HG03097 (cell line): ENCODE measurements around the gene ZNF618.

Source experiments
- ATAC-seq: cut with Tn5 transposase; IDR thresholded peaks from one replicate; pipeline ENCODE4 v1.9.1; 2021; ENCODE audit not compliant: unreplicated experiment, low FRiP score

The ZNF618 gene

GRCh38 chr9:113882636-113883164, 6.6 kb downstream of the ZNF618 start:
- ATAC-seq = no peak

- no peak for ATAC-seq
Observed at GRCh38 chr9:113885183-113886025, 9.3 kb downstream of the ZNF618 start.

GRCh38 chr9:113886026-113886369, 9.9 kb downstream of the ZNF618 start:
- ATAC-seq = no peak

DNA sequence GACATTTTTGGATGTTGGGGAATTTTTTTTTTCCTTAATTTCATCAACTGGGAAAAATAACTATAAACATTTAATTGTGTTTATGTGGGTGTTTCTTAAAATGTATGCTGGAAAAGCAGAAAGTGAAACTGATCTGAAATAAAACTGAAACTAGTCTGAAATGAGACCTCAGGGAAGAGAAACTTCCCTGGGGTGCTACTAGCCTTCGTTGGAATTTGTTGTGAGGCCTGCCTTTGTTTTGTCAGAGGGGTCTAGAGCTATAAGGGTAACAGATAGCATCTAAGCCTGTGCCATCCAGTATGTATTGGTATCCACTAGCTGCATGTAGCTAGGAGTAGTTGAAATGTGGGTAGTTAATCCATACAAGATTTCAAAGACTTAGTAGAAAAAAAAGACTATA, 10.4 kb downstream of the ZNF618 start:
- no peak for ATAC-seq

DNA sequence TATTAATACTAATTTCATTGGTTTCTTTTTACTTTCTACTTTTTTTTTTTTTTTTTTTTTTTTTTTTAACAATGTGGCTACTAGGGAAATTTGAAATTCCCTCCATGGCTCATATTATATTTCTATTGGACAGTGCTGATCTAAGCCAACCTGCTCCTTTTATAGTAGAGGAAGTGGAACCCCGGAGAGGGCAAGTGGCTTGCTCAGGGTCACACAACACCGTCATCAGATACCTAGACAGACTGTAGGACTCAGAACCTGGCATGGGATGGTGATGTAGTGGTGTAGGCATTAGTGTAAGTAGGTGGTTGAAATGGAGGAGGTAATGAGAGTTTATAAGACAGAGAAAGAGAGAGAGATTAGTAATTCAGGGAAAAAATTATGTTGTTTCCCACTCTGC, 10.8 kb downstream of the ZNF618 start:
- no peak for ATAC-seq

GRCh38 chr9:113887436-113887835, 11.3 kb downstream of the ZNF618 start:
- ATAC-seq = no peak

DNA sequence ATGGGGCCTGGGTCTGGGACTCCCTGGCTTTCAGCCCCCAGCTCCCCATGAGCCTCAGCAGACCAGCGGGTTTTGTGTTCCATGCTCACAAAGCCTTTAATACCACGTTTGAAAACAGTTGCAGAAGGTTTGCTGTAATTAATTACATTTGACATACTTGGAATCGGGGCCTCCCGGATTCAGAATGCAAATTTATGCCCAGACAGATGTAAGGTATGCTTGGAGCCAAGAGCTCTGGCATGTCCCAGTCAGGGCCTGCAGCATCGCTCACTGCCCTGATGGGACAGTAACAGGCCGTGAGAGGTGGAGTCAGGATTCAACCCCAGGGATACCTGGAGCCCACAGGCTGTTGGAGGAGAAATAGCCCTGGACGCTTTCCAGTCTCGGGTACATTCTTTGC, 12.2 kb downstream of the ZNF618 start:
- ATAC-seq = no peak

GRCh38 chr9:113888976-113889375, 12.9 kb downstream of the ZNF618 start:
- ATAC-seq = no peak

- ATAC-seq = no peak
Observed at GRCh38 chr9:113890704-113891103, 14.6 kb downstream of the ZNF618 start.

- no peak for ATAC-seq
Observed at GRCh38 chr9:113892861-113893491, 16.9 kb downstream of the ZNF618 start.

GRCh38 chr9:113894166-113894565, 18.1 kb downstream of the ZNF618 start:
- no peak for ATAC-seq

DNA sequence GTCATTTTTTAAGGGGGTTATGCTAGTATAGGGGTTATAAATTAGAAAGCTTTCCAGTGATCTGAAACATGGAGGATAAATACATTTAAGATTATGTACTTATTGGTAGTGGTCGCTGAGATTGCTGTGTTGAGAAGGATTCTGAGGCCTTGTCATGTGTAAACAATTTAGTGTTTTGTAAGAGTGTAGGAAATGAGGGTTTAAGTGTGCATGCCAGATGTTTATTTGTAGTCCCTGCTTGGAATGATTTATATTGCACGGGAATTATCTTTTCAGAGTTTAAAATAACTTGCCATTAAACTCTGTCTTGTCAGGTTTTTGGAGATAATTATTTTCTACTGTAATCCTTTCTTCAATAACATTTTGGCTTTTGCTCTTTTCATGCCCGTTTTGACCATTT, 19.4 kb downstream of the ZNF618 start:
- ATAC-seq = no peak

- no peak for ATAC-seq
Observed at GRCh38 chr9:113896713-113897112, 20.6 kb downstream of the ZNF618 start.

DNA sequence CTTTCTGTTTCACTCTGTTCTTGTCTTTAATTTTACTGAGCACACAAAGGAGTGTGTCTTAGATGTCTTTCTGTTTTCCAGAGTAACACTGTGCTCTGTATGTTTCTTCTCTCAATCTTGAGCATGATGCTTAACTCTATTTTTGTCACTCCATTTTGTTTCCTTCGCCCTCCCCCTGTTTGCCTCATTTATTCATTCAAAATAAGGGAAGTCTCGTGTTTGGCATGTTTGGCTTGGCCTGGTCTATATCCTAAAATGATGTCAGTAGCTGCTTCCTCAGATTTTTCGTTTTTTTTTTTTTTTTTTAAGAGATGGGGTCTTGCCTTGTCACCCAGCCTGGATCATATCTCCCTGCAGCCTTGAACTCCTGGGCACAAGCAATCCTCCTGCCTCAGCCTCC, 22.0 kb downstream of the ZNF618 start:
- no peak for ATAC-seq

- ATAC-seq = no peak
Observed at GRCh38 chr9:113898596-113898995, 22.5 kb downstream of the ZNF618 start.

DNA sequence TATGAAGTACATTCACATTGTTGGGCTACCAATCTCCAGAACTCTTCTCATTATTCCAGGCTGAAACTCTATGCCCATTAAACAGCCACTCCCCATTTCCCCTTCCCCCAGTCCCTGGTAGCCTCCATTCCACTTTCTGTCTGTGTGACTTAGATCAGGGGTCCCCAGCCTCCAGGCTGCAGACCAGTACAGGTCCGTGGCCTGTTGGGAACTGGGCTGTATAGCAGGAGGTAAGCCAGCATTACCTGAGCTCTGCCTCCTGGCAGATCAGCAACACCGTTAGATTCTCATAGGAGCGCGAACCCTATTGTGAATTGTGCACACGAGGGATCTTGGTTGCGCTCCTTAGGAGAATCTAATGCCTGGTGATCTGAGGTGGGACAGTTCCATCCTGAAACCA, 23.1 kb downstream of the ZNF618 start:
- ATAC-seq = no peak

DNA sequence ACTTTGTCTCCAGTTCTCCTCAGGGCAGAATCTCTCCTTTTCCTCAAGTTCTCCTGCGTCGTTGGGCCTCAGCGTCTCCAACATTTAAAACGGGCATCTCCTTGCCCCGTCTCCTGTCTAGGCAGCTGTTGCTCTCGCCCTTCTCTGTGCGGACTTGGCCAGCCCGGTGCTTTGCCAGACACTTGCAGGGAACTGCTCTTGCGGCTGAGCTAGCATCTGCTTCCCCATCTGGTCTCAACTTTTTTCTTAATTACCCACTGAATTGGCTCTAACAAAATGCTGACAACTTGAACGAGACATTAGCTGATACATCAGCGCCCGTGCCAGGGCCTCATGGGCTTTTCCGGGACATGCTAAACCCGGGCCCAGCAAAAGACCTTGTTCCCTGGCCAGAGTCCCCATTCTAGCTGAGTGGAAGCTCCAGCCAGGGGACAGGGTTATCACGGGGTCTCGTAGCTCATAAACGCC, 25.1 kb downstream of the ZNF618 start:
- ATAC-seq = no peak

DNA sequence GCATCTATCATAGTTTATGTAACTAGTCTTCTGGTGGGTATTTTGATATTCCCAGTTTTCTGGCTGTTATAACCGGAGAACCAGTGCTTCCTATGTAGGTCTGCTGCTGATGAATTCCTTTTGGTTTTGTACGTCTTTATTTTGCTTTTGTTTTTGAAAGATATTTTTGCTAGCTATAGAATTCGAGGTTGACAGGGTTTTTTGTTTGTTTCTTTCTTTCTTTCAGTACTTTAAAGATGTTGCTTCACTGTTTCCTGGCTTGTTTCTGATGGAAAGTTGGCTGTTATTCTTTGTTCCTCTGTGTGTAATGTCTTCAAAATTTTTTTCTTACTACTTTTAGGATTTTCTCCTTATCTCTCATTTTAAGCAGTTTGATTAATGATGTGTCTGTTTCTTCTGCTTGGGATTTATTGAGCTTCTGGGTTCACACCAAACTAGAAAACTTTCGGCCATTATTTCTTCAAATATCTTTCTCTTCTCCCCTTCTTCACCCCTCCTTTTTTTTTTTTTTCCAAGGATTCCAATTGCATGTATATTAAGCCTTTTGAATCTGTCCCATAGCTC, 27.5 kb downstream of the ZNF618 start:
- no peak for ATAC-seq

GRCh38 chr9:113906411-113907110, 30.5 kb downstream of the ZNF618 start:
- ATAC-seq = no peak

DNA sequence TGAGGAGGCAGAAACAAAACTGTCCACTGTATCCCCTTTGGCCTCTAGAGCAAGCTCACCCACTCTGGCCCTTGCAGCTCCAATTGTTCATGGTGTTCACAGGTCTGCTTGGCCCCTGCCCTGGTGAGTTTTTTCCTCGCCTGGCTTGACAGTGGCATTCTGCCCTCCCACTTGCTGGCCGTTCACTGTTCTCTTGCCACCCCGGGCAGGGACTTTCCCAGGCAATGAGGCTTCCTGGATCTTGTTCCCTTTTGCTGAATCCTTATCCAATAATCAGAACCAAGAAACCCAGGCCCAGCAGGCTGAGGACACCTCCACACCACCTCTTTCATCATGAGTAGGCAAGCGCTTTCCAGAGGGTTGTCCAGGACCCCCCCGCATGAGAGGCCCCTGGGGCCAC, 31.2 kb downstream of the ZNF618 start:
- ATAC-seq = no peak

DNA sequence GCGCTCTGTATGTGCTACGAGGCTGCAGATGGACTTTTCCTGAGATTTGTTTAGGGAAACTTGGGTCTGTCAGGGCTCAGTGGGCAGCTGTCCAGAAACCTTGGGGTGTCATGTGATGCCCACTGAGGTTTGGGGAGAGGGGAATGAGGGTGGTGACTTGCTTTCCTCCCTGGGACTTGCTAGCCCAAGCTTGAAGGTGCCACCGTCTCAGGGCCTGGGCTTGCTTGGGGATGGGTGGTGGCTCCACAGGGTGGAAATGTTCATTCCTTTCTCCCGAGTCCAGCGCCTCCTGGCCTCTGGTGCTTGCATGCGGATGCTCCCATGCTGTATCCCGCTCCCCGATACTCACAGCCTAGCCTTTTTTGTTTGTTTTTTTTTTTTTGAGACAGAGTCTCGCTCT, 33.3 kb downstream of the ZNF618 start:
- ATAC-seq = no peak
